ENCODE data around the gene SMNDC1.
A peak's percentile ranks its signal among the peaks of the same experiment; 100 is the strongest.

The SMNDC1 gene

GRCh38 chr10:110327262-110327914 lies 22.7 kb upstream of the SMNDC1 start:
- DNase-seq (ENCODE audit: low read depth in 2 of 2): no peak

- no peak for DNase-seq (ENCODE audit: low read depth in 2 of 2)
These were observed 21.8 kb upstream of the SMNDC1 start for GRCh38 chr10:110326351-110327032.

GRCh38 chr10:110324805-110325280 lies 20.1 kb upstream of the SMNDC1 start:
- no peak for DNase-seq (ENCODE audit: low read depth in 2 of 2)

GRCh38 chr10:110324201-110324804 lies 19.6 kb upstream of the SMNDC1 start:
- DNase-seq (ENCODE audit: low read depth in 2 of 2): no peak

GRCh38 chr10:110323503-110323902 lies 18.8 kb upstream of the SMNDC1 start:
- DNase-seq (ENCODE audit: low read depth in 2 of 2): no peak

- DNase-seq (ENCODE audit: low read depth in 2 of 2): no peak
These were observed 17.3 kb upstream of the SMNDC1 start for GRCh38 chr10:110321869-110322620.

GRCh38 chr10:110317866-110318850 lies 13.4 kb upstream of the SMNDC1 start:
- DNase-seq (ENCODE audit: low read depth in 2 of 2): no peak

GRCh38 chr10:110313674-110314073 lies 9.0 kb upstream of the SMNDC1 start:
- no peak for DNase-seq (ENCODE audit: low read depth in 2 of 2)

- no peak for DNase-seq (ENCODE audit: low read depth in 2 of 2)
These were observed 7.5 kb upstream of the SMNDC1 start for GRCh38 chr10:110312206-110312605.

- DNase-seq (ENCODE audit: low read depth in 2 of 2): peak in 1 of 2 experiments; percentile 35
These were observed 6.7 kb upstream of the SMNDC1 start for GRCh38 chr10:110311357-110311949.

- no peak for DNase-seq (ENCODE audit: low read depth in 2 of 2)
These were observed 6.0 kb upstream of the SMNDC1 start for GRCh38 chr10:110310741-110311140.

GRCh38 chr10:110307805-110308204 lies 3.1 kb upstream of the SMNDC1 start:
- DNase-seq (ENCODE audit: low read depth in 2 of 2): no peak

- no peak for DNase-seq (ENCODE audit: low read depth in 2 of 2)
These were observed 1.7 kb upstream of the SMNDC1 start for GRCh38 chr10:110306452-110306768.

GRCh38 chr10:110305767-110306451 lies 1.2 kb upstream of the SMNDC1 start:
- DNase-seq (ENCODE audit: low read depth in 2 of 2): peak in 1 of 2 experiments; percentile 19

- no peak for DNase-seq (ENCODE audit: low read depth in 2 of 2)
These were observed 333 bp downstream of the SMNDC1 start for GRCh38 chr10:110304394-110304779.

GRCh38 chr10:110303681-110304080 lies 1.0 kb downstream of the SMNDC1 start:
- DNase-seq (ENCODE audit: low read depth in 2 of 2): no peak

GRCh38 chr10:110300486-110300986 lies 4.2 kb downstream of the SMNDC1 start:
- DNase-seq (ENCODE audit: low read depth in 2 of 2): no peak

- no peak for DNase-seq (ENCODE audit: low read depth in 2 of 2)
These were observed 7.8 kb downstream of the SMNDC1 start for GRCh38 chr10:110296966-110297365.

- no peak for DNase-seq (ENCODE audit: low read depth in 2 of 2)
These were observed 17.9 kb downstream of the SMNDC1 start for GRCh38 chr10:110286841-110287240.

GRCh38 chr10:110285501-110285900 lies 19.2 kb downstream of the SMNDC1 start:
- DNase-seq (ENCODE audit: low read depth in 2 of 2): no peak
